Tongue (tissue), 2 donors: ENCODE results near the gene BSND. TPM values are rescaled to one million over a fixed set of nuclear protein-coding genes. Genes with fewer than 3 reads are reported as not detected.
A peak's percentile ranks its signal among the peaks of the same experiment; 100 is the strongest.
"Not testable (repeated sequence)": the region's sequence is repeated elsewhere in the genome, so short reads cannot be mapped to it uniquely, and the experiment has no call there.

Experiments
- DNase-seq: peaks from one replicate; pipeline ENCODE4 v3.0.0-alpha.2; 2015
- total RNA-seq: library from RNA; depleted of rRNA; stranded (reverse); fragments of >200 nt; gene quantifications from one replicate; pipeline ENCODE4 v1.2.3, GENCODE V29; 2014

The BSND gene
- total RNA-seq, 1 donor from 2014 or later: not detected

DNA sequence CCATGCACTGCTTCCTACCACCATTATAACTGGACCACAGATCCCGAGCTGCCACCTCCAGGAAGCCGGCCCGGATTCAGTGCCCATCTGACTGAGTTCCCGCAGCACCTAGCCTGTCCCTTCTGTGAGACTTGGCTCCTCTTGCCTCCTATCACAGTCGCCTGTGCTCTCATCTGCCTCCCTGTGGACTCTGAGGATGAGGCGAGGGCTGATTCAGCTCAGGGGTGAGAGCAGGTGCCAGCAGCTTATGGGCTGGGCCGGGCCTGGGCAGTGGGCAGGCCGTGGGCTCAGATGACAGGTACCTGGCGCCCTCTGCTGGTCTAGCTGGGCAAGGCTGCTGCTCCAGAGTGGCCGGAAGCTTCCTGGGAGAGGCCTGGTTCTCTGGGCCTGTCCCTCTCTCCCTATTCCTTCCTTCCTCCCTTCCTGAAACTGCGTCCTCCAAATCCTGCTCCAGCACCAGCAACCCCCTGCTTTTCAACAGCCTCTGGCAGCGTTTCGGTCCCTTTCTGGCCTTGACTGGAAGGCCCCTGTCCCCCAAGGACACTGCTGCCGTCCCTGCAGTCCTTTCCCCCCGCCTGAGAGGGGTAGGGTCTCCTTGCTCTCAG, 23.3 kb downstream of the BSND start:
- peak; percentile 95 for DNase-seq

DNA sequence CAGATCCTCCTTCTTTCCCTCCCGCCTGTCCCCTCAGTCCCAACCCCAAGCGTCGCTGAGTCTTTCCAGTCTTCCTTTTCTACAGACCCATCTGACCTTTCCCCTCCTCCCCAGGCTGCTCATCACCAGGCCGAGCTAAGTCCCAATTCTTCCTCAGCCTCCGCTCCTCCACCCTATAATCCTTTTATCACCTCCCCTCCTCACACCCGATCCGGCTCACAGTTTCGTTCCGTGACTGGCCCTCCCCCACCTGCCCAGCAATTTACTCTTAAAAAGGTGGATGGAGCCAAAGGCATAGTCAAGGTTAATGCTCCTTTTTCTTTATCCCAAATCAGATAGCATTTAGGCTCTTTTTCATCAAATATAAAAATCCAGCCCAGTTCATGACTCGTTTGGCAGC, 25.4 kb downstream of the BSND start:
- DNase-seq: not testable (repeated sequence)

DNA sequence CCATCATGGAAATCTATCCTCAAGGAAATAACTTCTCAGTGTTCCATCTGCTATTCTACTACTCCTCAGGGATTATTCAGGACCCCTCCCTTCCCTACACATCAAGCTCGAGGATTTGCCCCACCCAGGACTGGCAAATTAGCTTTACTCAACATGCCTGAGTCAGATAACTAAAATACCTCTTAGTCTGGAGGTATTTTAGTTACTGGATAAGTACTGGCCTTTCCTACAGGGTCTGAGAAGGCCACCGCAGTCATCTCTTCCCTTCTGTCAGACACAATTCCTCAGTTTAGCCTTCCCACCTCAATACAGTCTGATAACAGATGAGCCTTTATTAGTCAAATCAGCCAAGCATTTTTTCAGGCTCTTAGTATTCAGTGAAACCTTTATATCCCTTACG, 27.9 kb downstream of the BSND start:
- not testable (repeated sequence) for DNase-seq

DNA sequence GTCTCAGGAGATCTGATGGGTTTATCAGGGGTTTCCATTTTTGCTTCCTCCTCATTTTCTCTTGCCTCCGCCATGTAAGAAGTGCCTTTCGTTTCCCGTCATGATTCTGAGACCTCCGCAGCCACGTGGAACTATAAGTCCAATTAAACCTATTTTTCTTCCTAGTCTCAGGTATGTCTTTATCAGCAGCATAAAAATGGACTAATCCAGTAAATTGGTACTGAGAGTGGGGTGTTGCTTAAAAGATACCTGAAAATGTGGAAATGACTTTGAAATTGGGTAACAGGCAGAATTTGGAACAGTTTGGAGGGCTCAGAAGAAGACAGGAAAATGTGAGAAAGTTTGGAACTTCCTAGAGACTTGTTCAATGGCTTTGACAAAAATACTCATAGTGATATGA, 32.4 kb downstream of the BSND start:
- DNase-seq: not testable (repeated sequence)

DNA sequence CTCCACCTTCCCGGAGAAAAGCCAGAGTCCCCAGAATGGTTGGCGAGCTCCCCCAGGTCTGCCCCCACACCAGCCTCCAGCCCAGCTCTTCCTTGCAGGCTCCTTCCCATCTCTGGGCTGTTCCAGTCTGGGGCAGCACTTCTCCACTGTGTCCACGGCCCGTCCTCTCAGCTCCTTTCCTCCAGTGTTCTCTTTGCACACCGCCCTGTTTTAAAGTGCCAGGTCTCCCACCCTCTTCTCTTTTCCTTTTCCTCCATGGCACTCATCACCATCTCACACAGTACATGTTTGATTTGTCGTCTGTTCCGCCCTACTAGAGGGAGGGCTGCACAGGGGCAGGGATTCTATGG, 34.5 kb downstream of the BSND start:
- no peak for DNase-seq

DNA sequence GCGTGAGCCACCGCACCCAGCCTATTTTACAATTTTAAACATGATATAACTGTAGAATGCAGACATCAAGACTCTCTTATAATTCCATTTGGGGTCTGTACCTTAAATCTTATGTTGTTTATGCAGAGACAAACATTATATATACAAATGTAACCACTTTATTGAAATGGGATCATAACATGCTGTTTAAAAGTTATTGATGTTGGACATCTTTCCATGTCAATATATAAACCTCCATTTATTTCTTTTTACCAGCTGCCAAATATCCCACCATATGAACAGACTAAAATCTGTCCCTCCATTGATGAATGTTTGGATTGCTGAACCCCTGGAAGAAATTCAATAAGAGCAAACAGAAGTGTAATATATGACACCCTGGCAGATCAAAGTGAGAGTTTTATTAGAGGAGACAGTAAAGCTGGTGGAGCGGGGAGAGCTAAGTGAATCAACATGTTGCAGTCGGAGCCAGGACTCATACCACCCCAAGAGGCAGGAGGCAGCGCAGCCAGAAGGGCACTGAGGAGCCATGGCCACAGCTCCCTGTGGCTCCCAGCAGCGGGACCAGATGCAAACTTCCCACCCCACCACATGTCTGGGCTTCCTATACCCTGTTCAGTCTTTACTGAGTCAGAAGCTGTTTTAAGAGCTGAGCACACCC, 35.9 kb downstream of the BSND start:
- DNase-seq: no peak

DNA sequence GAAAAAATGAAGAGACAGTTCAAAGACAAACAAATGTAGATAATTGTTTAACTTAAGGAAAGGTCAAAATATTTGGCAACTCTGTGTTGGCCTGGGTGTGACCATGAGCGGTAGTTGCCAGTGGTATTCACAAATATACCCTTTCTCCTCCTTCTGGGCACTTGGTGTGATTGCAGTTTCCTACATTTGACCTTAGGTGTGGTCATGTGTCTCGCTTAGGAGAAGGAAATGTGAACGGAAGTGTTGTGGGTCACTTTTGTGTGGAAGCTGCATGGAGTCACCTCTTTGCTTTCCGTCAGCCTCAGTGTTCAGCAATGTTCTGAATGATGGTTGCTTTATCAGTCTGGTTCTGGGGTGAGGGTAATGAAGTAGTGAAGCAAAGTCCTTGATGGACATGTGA, 37.2 kb downstream of the BSND start:
- no peak for DNase-seq

DNA sequence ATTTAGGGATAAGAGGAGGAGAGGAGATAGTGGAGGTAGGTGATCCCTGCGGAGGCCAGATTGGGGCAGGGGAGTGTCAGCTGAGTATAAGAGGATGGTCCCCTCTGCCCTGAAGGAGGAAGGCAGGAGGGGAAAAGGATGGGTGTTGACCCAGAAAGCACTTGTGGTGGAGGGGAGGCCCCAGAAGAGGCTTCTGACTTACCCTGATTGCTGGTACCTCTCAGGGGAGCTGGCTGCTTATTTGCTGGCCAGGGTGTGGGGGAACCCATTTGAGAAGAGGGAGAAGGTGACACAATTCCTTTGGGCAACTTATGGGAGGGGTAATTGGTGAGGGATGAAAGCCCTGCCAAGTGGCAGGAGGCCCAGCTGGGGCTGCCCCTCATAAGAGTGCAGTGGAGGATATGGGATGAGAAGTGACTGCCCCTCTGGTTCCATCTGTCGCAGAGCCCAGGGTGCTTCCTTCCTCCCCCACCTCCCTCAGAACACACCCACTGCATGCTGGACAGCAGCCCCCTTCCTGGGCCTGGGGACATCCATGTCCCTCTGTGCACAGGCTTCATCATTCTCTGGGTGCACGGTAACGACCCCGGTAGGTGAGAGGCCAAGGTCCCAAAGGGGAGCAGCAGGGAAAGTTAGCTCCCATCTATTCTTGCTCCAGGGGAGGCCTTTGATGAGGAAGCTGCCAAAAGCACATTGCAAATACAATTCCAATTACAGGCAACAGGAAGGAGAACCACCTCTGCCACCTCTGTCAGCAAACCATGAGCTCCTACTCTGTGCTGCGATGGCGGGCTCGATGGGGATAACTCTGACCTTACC, 39.2 kb downstream of the BSND start:
- DNase-seq: no peak

DNA sequence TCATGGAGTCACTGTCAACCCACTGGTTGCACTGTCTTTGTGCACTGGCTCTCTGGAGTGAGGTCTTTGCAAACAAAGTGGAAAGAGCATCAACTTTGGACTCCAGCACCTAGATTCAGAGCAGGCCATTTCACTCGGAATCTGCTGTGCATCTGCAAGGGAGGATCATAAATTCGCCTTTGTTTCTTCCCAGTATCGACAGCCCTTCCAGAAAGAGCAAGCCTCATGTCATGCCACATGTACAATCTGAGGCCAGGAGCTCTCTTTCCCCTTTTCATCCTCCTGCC, 39.8 kb downstream of the BSND start:
- no peak for DNase-seq

DNA sequence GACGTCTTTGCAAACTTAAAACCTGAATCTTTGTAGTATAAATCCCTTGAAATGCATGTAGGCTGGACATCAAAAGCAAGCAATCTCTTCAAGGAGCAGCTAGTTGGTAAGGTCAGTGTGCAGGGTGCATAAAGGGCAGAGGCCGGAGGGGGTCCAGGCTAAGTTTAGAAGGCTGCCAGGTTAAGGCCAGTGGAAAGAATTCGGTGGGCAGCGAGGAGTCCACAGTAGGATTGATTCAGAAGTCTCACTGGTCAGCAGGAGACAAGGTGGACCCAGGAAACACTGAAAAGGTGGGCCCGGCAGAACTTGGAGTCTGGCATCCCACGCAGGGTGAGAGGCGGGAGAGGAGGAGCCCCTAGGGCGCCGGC, 40.2 kb downstream of the BSND start:
- no peak for DNase-seq

DNA sequence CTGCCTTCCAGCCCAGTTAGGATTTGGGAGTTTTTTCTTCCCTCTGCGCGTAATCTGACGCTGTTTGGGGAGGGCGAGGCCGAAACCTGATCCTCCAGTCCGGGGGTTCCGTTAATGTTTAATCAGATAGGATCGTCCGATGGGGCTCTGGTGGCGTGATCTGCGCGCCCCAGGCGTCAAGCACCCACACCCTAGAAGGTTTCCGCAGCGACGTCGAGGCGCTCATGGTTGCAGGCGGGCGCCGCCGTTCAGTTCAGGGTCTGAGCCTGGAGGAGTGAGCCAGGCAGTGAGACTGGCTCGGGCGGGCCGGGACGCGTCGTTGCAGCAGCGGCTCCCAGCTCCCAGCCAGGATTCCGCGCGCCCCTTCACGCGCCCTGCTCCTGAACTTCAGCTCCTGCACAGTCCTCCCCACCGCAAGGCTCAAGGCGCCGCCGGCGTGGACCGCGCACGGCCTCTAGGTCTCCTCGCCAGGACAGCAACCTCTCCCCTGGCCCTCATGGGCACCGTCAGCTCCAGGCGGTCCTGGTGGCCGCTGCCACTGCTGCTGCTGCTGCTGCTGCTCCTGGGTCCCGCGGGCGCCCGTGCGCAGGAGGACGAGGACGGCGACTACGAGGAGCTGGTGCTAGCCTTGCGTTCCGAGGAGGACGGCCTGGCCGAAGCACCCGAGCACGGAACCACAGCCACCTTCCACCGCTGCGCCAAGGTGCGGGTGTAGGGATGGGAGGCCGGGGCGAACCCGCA, 40.8 kb downstream of the BSND start, which contains the start of gene PCSK9:
Gene PCSK9 (plus strand): TSS at position 207 of the 741 bp plus-strand sequence. CDS start 290 bp downstream, at position 497.
- DNase-seq: peak; percentile 69

DNA sequence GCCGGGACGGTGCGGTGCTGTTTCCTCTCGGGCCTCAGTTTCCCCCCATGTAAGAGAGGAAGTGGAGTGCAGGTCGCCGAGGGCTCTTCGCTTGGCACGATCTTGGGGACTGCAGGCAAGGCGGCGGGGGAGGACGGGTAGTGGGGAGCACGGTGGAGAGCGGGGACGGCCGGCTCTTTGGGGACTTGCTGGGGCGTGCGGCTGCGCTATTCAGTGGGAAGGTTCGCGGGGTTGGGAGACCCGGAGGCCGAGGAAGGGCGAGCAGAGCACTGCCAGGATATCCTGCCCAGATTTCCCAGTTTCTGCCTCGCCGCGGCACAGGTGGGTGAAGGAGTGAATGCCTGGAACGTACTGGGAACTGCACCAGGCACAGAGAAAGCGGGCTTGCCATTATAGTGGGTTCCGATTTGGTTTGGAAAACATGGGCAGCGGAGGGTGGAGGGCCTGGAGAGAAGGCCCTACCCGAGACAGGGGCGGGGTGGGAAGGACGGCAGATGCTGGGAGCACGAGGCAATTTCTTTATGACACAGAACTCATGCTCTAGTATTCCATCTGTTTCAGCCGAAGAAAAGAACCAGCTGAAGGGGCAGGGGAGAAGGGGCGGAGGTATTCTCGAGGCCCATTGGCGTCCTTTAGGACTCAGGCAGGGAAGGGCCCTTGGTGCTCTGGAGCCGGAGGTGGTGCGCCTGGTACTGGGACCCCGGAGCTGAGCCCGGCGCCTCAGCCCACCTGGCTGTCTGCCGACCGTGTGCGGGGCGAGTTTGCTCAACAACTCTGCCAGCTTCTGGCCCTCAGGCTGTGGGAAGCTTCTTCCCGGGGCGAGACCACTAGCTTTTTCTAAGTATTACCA, 41.6 kb downstream of the BSND start:
- peak; percentile 54 for DNase-seq

DNA sequence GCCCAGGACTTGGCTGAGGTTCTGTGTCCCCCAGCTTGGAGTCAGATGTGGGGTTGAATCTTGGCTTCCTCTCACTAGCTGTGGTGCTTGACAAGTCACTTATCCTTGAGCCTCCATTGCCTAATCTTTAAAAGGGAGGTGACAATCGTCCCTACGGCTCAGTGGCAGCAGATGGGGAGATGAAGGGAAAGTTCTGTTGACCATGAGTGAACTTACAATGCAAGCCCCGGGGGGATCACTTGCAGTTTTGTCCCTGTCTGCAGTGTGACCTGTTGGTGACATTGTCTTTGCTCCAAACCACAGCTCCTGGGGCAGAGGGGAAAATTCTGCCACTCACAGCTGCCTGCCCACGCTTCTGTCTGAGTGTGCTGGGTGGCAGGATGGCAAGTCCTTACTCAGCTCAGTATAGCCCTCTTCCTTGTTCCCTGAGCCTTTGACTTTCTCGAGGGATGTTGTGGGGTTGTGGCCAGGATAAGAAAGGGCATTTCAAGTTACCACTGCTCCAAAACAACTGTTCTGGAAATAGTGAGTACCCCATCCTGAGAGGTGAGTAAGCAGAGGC, 42.3 kb downstream of the BSND start:
- DNase-seq: no peak

DNA sequence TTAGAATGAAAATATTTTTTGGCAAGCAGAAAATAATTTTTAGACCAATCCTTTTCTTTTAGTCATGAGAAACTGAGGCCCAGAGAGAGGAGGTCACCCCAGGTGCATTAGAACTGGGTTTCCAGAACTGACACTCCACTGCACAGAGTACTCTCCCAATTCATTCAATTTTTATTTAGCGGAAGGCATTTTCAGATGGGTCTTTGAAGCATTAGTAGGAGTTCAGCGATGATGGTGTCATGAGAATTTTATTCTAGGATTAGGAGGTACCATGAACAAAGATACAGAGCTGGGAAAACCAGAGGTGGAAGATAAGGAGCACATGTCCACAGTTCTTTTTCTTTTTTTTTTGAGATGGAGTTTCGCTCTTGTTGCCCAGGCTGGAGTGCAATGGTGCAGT, 42.9 kb downstream of the BSND start:
- DNase-seq: no peak

DNA sequence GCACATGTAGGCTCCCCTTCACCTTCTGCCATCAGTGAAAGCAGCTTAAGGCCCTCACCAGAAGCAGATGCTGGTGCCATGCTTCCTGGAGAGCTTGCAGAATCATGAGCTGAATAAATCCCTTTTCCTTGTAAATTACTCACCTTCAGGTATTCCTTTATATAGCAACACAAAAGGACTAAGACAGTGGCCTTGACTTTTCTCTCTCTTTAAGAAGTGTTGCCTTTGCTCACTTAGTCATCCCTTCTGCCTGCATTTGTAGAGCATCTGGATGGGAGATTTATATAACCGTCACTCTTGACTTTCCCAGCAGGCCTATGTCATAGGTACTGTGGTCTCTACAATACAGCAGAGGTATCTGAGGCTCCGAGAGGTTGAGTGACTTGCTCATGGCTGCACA, 44.3 kb downstream of the BSND start:
- DNase-seq: no peak

DNA sequence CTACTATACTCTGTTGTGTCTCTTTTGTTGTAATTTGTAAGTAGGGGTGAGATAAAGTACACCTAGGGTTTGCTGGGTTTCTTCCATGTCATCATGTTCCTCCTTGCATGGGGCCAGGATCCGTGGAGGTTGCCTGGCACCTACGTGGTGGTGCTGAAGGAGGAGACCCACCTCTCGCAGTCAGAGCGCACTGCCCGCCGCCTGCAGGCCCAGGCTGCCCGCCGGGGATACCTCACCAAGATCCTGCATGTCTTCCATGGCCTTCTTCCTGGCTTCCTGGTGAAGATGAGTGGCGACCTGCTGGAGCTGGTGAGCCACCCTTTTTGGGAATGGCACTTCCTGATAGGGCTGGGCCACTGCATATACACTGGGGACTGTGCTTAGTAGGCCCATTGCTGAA, 45.0 kb downstream of the BSND start:
- DNase-seq: no peak

DNA sequence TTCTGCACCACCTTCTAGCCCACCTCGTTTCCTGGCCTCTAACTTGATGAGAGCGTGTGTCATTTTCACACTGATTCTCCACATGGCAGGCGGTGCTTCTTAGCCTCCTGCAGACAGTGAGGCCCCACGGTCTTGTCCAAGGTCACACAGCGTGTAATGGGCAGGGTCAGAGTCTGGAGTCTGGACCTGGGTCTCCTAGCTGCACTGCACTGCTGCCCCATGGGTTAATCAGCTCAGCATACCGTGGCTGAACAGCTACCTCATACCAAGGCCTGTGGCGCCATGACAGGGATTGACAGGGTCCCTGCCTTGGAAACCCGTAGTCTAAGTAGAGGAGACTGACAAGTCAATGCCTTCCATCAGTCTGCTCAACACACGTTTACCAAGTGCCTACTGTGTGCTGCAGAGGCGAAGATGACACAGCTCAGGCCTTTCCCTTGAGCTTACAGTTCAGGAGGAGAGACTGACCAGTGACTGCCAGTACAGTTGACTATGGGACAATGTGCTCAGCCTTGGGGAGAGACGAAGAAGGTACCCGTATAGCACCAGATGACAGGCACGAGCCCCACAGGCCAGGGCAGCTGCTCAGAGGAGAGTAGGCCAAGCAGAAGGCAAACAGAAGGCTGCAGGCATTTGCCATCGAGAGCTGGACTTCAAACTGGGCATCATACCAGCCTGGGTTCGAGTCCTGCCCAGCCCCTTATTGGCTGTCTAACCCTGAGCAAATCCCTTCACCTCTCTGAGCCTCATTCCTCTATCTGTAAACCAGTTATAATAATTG, 46.1 kb downstream of the BSND start:
- no peak for DNase-seq

DNA sequence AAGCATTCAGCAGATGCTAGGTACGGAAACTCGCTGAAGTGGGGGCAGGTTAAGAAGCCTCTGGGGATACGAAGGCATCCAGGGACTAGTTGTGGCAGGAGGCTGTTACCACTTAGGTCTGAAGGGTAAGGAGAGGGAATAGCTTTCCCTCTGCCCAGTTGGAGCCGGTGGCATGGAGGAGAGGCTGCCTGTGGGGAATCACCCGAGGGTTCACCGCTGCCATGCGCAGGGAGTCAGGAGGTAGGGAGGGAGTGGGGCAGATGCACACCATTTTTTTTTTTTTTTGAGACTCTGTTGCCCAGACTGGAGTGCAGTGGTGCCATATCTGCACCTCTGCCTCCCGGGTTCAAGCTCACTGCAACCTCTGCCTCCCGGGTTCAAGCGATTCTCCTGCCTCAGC, 46.7 kb downstream of the BSND start:
- no peak for DNase-seq

DNA sequence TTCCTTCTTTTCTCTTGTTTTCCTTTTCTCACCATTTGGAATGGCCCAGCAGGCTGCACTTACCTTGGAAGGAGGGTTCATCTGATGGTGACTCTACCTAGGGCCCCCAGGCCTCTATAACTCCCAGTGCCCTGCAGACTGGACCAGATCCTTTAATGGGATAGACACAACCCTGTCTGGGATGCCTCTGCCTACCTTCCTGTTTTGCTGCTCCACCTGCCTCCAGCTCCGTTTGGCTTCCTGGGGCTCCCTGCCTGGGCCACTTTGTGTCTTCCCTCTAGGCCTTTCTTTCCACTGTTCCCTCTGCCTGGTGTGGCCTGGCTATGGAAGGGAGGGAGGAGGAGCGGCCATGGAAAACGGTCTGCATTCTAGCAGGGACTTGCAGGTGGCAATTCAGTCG, 48.1 kb downstream of the BSND start:
- no peak for DNase-seq

DNA sequence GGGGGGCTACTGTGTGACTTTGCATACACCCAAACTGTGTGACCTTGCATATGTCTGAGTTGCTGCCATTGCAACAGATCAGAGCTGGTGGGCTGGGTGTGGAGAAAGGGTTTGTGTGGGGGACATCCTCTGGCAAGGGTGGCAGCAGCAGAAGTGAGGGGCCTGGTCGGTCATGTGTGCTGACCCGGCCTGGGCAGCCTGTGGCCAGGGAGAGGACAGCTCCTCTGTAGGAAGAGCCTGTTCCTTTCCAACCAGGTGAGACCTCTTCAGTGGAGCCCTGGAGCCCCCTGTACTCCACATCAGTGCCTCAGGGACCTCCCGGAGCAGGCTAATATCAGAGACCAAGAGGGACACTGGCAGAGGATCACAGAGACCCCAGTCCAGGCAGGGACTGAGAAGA, 48.9 kb downstream of the BSND start:
- DNase-seq: no peak
